ENCODE data around the gene MUTYH. TPM values are rescaled to one million over a fixed set of nuclear protein-coding genes. Genes with fewer than 3 reads are reported as not detected.

Gene MUTYH
- total RNA-seq, 1 donor from 2014 or later: 33.7 TPM

GRCh38 chr1:45282351-45282750 is 57.9 kb downstream of the MUTYH start:
- no peak overlapping the region for H3K27ac Mint-ChIP-seq (ENCODE audit: unreplicated experiment)

More at GRCh38 chr1:45282351-45282750, 57.9 kb downstream of the MUTYH start:
- H3K36me3 Mint-ChIP-seq (ENCODE audit: unreplicated experiment): peaks cover 3% of the 10 kb centered on the region
- H3K4me1 Mint-ChIP-seq (ENCODE audit: low read depth, unreplicated experiment): no peaks in the 10 kb centered on the region
- peaks cover 2% of the 10 kb centered on the region for H3K9me3 Mint-ChIP-seq (ENCODE audit: unreplicated experiment)
- H3K4me3 Mint-ChIP-seq (ENCODE audit: unreplicated experiment): no peak overlapping the region
- no peaks in the 10 kb centered on the region for H3K27me3 Mint-ChIP-seq (ENCODE audit: unreplicated experiment)
- DNase-seq: no peak
- no peak for TF ChIP-seq CTCF (IDR thresholded peaks at IDR 0.05; ENCODE audit: partially characterized antibody, unreplicated experiment)

Other genes with a start within 250 kb of the MUTYH start
- gene ZSWIM5, start 133.8 kb downstream of the MUTYH start, total RNA-seq (ENCODE audit: unreplicated experiment): 23.6 TPM
- 2.3 TPM for gene HPDL, start 13.5 kb downstream of the MUTYH start, total RNA-seq (ENCODE audit: unreplicated experiment)
- 7.5 TPM for gene TOE1, start 270 bp downstream of the MUTYH start, total RNA-seq (ENCODE audit: unreplicated experiment)
- gene TESK2, start 150.7 kb upstream of the MUTYH start, total RNA-seq (ENCODE audit: unreplicated experiment): 3.3 TPM
- 9.8 TPM for gene CCDC163, start 159.6 kb upstream of the MUTYH start, total RNA-seq (ENCODE audit: unreplicated experiment)
- 2.5 TPM for gene MMACHC, start 159.9 kb upstream of the MUTYH start, total RNA-seq (ENCODE audit: unreplicated experiment)
- gene PRDX1, start 181.4 kb upstream of the MUTYH start, total RNA-seq (ENCODE audit: unreplicated experiment): 1,754 TPM
- gene AKR1A1, start 210.4 kb upstream of the MUTYH start, total RNA-seq (ENCODE audit: unreplicated experiment): 182 TPM
- gene NASP, start 243.6 kb upstream of the MUTYH start, total RNA-seq (ENCODE audit: unreplicated experiment): 139 TPM

All from glutamatergic neuron (in vitro differentiated cells).